HG03103 (cell line): ENCODE results near the gene TMBIM1.
"Not testable (repeated sequence)": the region's sequence is repeated elsewhere in the genome, so short reads cannot be mapped to it uniquely, and the experiment has no call there.

Experiments
- ATAC-seq: cut with Tn5 transposase; IDR thresholded peaks from one replicate; pipeline ENCODE4 v1.9.1; 2021; ENCODE audit warnings: low read depth; ENCODE audit not compliant: unreplicated experiment

TMBIM1 gene

GRCh38 chr2:218319813-218320365 is 27.6 kb upstream of the TMBIM1 start:
- no peak for ATAC-seq

DNA sequence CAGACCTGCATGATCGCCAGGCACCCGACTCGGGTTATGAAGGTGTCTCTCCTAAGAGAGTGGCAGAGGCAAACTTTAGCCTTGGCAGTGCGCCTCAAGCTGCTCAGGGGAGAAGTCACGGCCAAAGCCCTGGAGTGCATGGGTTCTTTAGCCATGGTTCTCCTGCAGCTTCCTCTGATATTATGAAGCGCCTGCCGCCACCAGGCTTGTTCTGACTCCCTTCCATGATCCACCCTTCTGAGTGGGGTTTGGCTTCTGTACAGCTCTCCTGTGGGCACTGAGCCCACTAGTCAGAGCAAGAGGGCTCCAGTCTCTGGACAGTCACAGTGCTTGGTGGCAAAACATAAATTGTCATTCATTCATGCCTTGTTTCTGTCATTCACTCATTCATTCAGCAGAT is 25.9 kb upstream of the TMBIM1 start:
- ATAC-seq: no peak

DNA sequence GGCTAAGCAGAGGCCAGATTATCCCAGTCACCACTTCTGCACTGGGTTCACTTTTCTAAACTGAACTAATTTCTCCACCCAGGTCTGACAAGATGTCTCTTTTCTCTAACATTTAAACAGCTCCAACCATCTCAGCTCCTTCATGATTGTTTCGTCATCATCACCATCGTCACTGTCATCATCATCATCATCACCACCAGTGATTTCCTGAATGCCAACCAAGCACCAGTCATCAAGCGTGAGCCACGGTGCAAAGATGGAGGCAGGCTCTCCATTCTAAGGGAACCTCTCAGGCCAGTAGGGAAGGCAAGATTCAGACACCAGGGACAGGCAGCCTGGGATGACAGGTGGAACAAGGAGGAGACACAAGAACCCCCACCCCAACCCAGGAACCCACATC is 25.5 kb upstream of the TMBIM1 start:
- ATAC-seq: no peak

DNA sequence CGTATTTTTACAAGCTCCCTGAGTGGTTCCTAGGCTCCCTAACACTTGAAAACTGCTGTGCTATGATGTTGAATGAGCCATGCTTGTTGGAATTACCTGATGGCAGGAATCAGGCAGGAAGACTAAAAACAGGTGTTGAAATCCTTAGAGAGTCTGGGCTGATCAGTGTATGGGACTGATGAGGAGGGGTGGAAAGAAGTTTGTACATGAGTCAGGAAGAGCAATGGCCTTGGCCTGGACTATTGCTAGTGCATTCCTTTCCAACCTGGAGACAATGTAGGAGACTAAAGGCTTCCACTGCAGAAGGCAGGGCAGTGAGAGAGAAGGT is 25.0 kb upstream of the TMBIM1 start:
- no peak for ATAC-seq

GRCh38 chr2:218315397-218315796 is 23.1 kb upstream of the TMBIM1 start:
- ATAC-seq: no peak

DNA sequence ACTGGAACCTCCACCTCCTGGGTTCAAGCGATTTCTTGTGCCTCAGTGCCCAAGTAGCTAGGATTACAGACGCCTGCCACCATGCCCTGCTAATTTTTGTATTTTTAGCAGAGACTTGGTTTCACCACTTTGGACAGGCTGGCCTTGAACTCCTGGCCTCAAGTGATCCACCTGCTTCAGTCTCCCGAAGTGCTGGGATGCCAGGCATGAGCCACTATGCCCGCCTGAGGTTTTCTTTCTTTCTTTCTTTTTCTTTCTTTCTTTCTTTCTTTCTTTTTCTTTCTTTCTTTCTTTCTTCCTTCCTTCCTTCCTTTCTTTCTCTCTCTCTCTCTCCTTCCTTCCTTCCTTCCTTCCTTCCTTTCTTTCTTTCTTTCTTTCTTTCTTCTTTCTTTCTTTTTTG is 22.5 kb upstream of the TMBIM1 start:
- not testable (repeated sequence) for ATAC-seq

- ATAC-seq: no peak
Measured at GRCh38 chr2:218313356-218313755, 21.1 kb upstream of the TMBIM1 start.

DNA sequence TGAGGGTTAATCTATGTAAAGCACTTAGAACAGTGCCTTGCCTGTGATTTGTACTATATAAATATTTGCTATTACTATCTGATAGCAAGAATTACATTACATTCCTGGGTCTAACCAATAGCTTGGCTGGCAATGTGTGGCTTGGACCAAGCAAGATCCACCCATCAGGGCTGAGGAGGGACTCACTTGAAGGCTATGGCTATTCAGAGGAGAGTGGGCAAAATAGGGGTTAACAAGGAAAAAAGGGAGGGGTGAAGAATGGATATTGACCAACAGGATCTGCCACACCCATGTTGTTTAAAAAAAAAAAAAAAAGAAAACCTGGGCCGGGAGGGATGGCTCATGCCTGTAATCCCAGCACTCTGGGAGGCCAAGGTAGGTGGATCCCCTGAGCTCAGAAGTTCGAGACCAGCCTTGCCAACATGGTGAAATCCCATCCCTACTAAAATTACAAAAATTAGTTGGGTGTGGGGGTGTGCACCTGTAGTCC is 20.0 kb upstream of the TMBIM1 start:
- no peak for ATAC-seq

GRCh38 chr2:218311541-218312266 is 19.4 kb upstream of the TMBIM1 start:
- not testable (repeated sequence) for ATAC-seq

- no peak for ATAC-seq
Measured at GRCh38 chr2:218310853-218311540, 18.7 kb upstream of the TMBIM1 start.

DNA sequence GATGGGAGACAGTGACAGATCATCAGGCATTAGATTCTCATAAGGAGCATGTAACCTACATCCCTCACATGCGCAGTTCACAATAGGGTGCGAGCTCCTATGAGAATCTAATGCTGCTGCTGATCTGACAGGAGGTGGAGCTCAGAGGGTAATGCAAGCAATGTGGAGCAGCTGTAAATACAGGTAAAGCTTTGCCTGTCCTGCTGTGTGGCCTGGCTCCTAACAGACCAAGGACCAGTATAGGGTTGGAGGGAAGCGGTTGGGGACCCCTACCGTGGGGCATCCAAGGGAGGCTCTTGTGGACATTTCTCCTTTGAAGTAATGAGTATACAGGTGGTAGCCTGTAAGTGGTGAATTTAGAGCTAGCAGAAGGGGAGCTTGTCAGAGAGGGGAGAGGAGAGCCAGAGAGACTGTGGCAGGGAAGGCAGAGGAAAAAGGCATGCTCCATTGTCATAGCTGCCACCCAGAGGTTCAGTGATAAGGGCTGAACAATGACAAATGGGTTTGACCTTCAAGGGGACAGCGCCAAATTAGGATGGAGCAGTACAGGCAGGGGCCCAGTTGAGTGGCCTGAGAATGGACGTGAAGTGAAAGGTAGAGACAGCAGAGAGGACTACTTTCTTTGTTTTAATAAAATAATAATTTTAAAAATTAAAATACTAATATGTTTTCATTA is 15.2 kb upstream of the TMBIM1 start:
- no peak for ATAC-seq

DNA sequence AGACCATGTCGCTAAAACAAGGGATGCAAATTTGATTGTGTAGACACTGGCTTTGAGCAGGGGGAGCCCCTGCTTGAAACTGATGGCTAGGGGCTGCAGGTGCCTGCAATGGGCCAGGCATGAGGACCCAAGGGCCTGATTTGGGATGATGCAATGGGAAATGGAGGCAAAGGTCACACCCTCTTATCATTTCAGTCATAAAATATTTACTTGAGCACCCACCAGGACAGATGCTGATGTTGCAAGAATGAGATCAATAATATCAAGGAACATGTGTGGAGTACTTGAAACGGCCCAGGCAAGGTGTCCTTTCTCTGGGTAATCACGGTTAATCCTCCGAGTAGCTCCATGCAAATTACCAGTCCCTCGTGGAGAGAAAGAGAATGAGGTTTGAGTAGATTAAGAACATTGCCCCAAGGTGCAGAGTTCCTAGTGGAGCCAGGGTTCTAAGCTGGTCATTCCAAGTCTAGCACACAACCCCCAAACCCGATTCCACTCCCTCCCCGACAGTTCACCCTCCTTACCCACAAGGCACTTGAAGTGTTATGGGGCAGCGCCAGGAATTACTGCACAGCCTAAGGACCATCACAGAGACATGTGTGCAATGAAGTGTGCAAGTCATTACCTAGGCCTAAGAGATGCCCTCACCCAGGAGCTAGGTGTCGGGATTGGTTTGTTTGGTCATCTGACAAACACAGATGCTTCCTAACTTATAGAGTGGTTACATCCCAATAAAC is 14.0 kb upstream of the TMBIM1 start:
- ATAC-seq: no peak

- ATAC-seq: no peak
Measured at GRCh38 chr2:218305383-218305782, 13.1 kb upstream of the TMBIM1 start.

DNA sequence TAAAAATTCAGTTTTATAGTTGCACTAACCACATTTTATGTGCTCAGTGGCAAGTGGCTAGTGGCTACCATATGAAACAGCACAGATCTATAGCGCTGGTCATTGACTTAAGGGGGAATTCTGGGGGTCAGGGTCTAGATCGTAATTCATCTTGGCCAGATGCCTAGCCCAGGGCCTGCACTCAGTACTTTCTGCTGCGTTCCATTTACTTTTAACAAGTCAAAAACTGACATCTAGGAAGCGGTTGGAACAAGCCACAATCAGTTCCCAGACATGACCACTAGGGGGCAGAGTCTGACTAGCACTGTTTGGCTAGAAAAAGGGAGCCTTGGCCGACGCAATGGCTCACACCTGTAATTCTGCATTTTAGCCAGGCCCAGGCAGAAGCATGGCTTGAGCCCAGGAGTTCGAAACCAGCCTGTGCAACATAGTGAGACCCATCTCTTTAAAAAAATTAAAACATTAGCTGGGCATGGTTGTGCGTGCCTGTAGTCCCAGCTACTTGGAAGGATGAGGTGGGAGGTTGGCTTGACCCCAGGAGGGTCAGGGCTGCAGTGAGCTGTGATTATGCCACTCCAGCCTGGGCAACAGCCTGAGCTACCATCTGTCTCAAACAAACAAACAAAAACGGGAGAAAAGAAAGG is 9.0 kb upstream of the TMBIM1 start:
- ATAC-seq: peak; percentile 86

DNA sequence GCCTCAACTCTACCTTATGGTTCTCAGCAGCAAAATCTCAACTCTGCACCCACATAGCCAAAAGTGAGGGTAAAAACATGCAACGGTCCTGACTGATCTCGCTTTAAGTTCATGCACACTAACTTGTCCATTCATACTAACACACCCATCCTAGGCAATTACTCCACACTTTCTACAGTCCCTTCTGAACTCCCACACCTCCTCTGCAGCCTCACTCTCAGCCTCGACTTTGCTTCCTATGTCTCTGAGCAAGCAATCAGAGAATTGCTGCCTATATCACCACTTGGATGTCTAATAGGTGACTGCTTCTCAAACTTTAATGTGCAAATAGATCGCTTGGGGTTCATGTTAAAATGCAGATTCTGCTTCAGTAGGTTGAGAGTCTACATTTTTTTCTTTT is 7.8 kb upstream of the TMBIM1 start:
- ATAC-seq: no peak

GRCh38 chr2:218298314-218298875 is 6.1 kb upstream of the TMBIM1 start:
- no peak for ATAC-seq

- ATAC-seq: no peak
Measured at GRCh38 chr2:218296847-218297246, 4.5 kb upstream of the TMBIM1 start.

DNA sequence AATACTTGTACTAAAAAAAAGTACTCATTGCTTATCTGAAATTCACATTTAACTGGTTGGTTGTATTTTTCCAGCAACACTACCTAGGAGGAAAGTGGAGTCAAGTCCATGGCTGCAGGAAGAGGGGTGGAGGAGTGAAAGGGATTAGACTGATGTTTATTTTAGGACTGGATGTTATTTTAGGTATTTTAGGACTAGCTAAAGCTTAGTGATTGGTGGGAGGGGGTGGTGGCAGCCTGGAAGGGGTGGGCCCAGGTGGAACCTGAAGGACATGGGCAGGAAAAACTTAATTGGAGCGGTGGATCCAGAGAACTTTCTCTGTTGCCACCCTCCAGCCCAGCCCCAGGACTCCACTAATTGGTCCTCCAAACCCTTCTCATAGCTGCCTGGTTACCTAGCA is 3.9 kb upstream of the TMBIM1 start:
- ATAC-seq: no peak

DNA sequence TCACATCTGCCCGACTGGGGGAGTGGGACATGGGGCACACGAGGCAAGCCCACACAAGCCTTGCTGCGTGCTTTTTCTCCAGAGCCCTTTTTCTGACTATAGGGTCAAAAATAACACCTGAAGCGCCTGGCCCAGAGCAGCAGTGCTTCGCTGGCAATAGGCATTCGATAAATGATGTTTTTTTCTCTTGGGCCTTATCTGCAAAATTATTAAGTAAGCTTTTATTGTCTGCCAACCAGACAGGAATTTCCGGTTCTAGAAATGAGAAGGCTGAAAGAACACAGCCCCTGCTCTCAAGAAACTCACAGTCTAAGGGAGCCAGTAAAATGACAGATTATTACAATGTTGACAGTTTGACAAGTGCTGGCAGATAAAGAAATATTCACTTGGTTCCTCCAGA is 2.7 kb upstream of the TMBIM1 start:
- ATAC-seq: no peak

DNA sequence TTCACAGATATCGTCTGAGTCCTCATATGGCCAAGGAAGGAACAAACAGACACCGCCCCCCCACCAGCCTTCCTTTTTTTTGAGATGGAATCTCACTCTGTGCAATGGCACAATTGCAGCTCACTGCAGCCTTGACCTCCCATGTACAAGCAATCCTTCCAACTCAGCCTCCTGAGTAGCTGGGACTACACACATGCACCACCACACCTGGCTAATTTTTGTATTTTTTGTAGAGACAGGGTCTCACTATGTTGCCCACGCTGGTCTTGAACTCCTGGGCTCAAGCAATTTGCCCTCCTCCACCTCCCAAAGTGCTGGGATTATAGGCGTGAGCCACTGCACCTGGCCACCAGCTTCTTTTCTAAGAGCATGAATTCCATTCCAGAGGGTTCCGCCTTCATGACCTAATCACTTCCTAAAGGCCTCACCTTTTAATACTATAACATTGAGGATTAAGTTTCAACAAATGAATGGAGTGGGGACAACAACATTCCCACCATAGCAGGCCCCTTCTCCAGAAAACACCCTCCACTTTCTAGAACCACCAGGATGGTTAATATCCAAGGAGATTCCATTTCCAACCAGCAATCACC is 2.2 kb upstream of the TMBIM1 start:
- ATAC-seq: no peak
